ENCODE results near the gene FAM163B. TPM values are rescaled to one million over a fixed set of nuclear protein-coding genes. Genes with fewer than 3 reads are reported as not detected.

The FAM163B gene
- total and polyA plus RNA-seq, 9 of the 15 experiments (the other 6 are each of a cell fraction or from before 2014, with no cell fraction given): not detected

- TF ChIP-seq, protein P1, sequence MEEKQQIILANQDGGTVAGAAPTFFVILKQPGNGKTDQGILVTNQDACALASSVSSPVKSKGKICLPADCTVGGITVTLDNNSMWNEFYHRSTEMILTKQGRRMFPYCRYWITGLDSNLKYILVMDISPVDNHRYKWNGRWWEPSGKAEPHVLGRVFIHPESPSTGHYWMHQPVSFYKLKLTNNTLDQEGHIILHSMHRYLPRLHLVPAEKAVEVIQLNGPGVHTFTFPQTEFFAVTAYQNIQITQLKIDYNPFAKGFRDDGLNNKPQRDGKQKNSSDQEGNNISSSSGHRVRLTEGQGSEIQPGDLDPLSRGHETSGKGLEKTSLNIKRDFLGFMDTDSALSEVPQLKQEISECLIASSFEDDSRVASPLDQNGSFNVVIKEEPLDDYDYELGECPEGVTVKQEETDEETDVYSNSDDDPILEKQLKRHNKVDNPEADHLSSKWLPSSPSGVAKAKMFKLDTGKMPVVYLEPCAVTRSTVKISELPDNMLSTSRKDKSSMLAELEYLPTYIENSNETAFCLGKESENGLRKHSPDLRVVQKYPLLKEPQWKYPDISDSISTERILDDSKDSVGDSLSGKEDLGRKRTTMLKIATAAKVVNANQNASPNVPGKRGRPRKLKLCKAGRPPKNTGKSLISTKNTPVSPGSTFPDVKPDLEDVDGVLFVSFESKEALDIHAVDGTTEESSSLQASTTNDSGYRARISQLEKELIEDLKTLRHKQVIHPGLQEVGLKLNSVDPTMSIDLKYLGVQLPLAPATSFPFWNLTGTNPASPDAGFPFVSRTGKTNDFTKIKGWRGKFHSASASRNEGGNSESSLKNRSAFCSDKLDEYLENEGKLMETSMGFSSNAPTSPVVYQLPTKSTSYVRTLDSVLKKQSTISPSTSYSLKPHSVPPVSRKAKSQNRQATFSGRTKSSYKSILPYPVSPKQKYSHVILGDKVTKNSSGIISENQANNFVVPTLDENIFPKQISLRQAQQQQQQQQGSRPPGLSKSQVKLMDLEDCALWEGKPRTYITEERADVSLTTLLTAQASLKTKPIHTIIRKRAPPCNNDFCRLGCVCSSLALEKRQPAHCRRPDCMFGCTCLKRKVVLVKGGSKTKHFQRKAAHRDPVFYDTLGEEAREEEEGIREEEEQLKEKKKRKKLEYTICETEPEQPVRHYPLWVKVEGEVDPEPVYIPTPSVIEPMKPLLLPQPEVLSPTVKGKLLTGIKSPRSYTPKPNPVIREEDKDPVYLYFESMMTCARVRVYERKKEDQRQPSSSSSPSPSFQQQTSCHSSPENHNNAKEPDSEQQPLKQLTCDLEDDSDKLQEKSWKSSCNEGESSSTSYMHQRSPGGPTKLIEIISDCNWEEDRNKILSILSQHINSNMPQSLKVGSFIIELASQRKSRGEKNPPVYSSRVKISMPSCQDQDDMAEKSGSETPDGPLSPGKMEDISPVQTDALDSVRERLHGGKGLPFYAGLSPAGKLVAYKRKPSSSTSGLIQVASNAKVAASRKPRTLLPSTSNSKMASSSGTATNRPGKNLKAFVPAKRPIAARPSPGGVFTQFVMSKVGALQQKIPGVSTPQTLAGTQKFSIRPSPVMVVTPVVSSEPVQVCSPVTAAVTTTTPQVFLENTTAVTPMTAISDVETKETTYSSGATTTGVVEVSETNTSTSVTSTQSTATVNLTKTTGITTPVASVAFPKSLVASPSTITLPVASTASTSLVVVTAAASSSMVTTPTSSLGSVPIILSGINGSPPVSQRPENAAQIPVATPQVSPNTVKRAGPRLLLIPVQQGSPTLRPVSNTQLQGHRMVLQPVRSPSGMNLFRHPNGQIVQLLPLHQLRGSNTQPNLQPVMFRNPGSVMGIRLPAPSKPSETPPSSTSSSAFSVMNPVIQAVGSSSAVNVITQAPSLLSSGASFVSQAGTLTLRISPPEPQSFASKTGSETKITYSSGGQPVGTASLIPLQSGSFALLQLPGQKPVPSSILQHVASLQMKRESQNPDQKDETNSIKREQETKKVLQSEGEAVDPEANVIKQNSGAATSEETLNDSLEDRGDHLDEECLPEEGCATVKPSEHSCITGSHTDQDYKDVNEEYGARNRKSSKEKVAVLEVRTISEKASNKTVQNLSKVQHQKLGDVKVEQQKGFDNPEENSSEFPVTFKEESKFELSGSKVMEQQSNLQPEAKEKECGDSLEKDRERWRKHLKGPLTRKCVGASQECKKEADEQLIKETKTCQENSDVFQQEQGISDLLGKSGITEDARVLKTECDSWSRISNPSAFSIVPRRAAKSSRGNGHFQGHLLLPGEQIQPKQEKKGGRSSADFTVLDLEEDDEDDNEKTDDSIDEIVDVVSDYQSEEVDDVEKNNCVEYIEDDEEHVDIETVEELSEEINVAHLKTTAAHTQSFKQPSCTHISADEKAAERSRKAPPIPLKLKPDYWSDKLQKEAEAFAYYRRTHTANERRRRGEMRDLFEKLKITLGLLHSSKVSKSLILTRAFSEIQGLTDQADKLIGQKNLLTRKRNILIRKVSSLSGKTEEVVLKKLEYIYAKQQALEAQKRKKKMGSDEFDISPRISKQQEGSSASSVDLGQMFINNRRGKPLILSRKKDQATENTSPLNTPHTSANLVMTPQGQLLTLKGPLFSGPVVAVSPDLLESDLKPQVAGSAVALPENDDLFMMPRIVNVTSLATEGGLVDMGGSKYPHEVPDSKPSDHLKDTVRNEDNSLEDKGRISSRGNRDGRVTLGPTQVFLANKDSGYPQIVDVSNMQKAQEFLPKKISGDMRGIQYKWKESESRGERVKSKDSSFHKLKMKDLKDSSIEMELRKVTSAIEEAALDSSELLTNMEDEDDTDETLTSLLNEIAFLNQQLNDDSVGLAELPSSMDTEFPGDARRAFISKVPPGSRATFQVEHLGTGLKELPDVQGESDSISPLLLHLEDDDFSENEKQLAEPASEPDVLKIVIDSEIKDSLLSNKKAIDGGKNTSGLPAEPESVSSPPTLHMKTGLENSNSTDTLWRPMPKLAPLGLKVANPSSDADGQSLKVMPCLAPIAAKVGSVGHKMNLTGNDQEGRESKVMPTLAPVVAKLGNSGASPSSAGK (IDR thresholded peaks at IDR 0.05): no peak
- TF ChIP-seq ZFP1 (CRISPR knock-in tag; IDR thresholded peaks at IDR 0.05) (no peak), RREB1 (CRISPR knock-in tag; IDR thresholded peaks at IDR 0.05) (no peak), SETDB1 (IDR thresholded peaks at IDR 0.05; ENCODE audit: low read length) (no peak), ZNF175 (CRISPR knock-in tag; IDR thresholded peaks at IDR 0.05; ENCODE audit: low read depth) (no peak), HCFC1 (IDR thresholded peaks at IDR 0.05; ENCODE audit: low read depth, low read length) (no peak)
Observed at GRCh38 chr9:133632806-133633680, 23.9 kb upstream of the FAM163B start (continued).

Measured in K562 (cell line).